RWPE2 (cell line): ENCODE data around the gene MFAP2.
A peak's percentile ranks its signal among the peaks of the same experiment; 100 is the strongest.

Experiments
- ATAC-seq: fragments of 200-7000 bp; cut with Tn5 transposase; 3 replicates; pipeline ENCODE4 v1.9.1; 2021; ENCODE audit warnings: low read depth
- DNase-seq: peaks from one replicate; pipeline ENCODE4 v3.0.0-alpha.2; 2020; ENCODE audit warnings: low spot score
- H3K27ac ChIP-seq: fragments of 450-650 bp; 2 replicates; pipeline ENCODE4 v1.5.1; 2017; ENCODE audit warnings: mild to moderate bottlenecking; ENCODE audit not compliant: poor library complexity, severe bottlenecking
- H3K27me3 ChIP-seq: fragments of 250-450 bp; sonication (Bioruptor Pico); 2 replicates; pipeline ENCODE4 v1.5.1; 2021; ENCODE audit warnings: mild to moderate bottlenecking, moderate library complexity; ENCODE audit not compliant: insufficient read depth, poor library complexity, severe bottlenecking
- H3K36me3 ChIP-seq: fragments of 250-450 bp; sonication (Bioruptor Pico); 2 replicates; pipeline ENCODE4 v1.5.1; 2020; ENCODE audit warnings: low read depth, mild to moderate bottlenecking, moderate library complexity
- H3K4me1 ChIP-seq: fragments of 250-450 bp; sonication (Bioruptor Pico); 2 replicates; pipeline ENCODE4 v1.5.1; 2021; ENCODE audit warnings: mild to moderate bottlenecking, moderate library complexity; ENCODE audit not compliant: insufficient read depth, poor library complexity, severe bottlenecking
- H3K4me3 ChIP-seq: fragments of 250-450 bp; sonication (Bioruptor Pico); 2 replicates; pipeline ENCODE4 v1.5.1; 2021; ENCODE audit warnings: mild to moderate bottlenecking, moderate library complexity; ENCODE audit not compliant: severe bottlenecking
- H3K9me3 ChIP-seq: fragments of 250-450 bp; sonication (Bioruptor Pico); 2 replicates; pipeline ENCODE4 v1.5.1; 2021; ENCODE audit warnings: mild to moderate bottlenecking, moderate library complexity; ENCODE audit not compliant: severe bottlenecking
- CTCF ChIP-seq: fragments of 450-650 bp; IDR thresholded peaks from one replicate; pipeline ENCODE4 v1.5.1; 2017; ENCODE audit warnings: mild to moderate bottlenecking, moderate library complexity; ENCODE audit not compliant: poor library complexity, severe bottlenecking

MFAP2 gene

DNA sequence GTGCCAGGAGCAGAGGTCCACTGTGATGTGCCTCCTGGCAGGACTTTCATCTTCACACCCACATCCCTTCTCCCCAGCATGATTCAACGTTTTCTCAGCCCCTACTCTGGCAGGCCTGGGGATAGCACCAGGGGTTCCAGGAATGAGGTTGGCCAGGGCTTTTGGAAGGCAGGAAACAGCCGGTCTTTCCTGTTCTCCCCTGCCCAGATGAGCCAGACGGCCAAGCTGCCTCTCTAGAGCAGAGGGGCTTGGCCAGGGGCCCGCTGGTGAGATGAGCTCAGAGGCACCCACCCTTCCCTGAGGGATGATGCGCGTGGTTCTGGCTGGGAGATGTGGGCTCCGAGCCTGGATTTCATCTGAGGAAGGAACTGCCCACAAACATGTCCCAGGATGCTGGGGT, 4.3 kb upstream of the MFAP2 start:
- Histone ChIP-seq H3K27ac (peak overlapping the region; percentile 42), H3K36me3 (no peaks in the 10 kb centered on the region; the same call in 1 of the 2 replicates), H3K27me3 (no peaks in the 10 kb centered on the region), H3K4me1 (peaks cover 13% of the 10 kb centered on the region), H3K9me3 (no peaks in the 10 kb centered on the region), H3K4me3 (no peak overlapping the region)
- DNase-seq (peak; percentile 91), ATAC-seq (peak; percentile 82)
- TF ChIP-seq CTCF: no peak

- no peak overlapping the region for H3K4me3 ChIP-seq
Measured at GRCh38 chr1:16983649-16984048, 3.2 kb upstream of the MFAP2 start.

DNA sequence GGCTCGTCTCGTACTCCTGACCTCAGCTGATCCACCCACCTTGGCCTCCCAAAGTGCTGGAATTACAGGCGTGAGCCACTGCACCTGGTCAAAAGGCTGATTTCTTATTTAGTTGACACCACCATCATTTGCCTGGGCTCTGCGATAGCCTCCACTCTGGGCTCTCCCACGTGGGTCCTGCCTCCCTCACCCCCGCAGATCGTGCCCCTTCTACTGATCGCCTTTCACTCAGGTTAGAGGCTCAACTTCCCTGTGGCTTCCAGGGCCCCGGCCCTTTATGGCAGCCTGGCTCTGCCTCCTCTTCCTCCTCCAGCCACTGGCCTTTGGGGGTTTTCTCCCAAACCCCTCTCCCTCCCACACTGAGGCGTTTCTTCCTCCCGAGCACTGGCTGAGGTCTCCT, 2.5 kb upstream of the MFAP2 start:
- Histone ChIP-seq H3K36me3 (no peaks in the 10 kb centered on the region), H3K4me3 (no peak overlapping the region), H3K27me3 (no peaks in the 10 kb centered on the region), H3K4me1 (peaks cover 13% of the 10 kb centered on the region), H3K27ac (no peak overlapping the region), H3K9me3 (no peaks in the 10 kb centered on the region)
- no peak for ATAC-seq
- TF ChIP-seq CTCF: no peak
- no peak for DNase-seq

More at GRCh38 chr1:16983649-16984048, 3.2 kb upstream of the MFAP2 start:
- no peaks in the 10 kb centered on the region for H3K27me3 ChIP-seq
- H3K36me3 ChIP-seq: no peaks in the 10 kb centered on the region; the same call in 1 of the 2 replicates
- no peak for TF ChIP-seq CTCF
- H3K9me3 ChIP-seq: no peaks in the 10 kb centered on the region
- ATAC-seq: no peak
- H3K4me1 ChIP-seq: peaks cover 13% of the 10 kb centered on the region
- H3K27ac ChIP-seq: peak overlapping the region; percentile 42
- DNase-seq: no peak

GRCh38 chr1:16981269-16981849, 939 bp upstream of the MFAP2 start:
- Histone ChIP-seq H3K27me3 (no peaks in the 10 kb centered on the region), H3K36me3 (no peaks in the 10 kb centered on the region), H3K27ac (peak overlapping the region; percentile 73), H3K9me3 (no peaks in the 10 kb centered on the region), H3K4me1 (peaks cover 13% of the 10 kb centered on the region), H3K4me3 (no peak overlapping the region)
- ATAC-seq (peak; percentile 74), DNase-seq (peak; percentile 87)
- TF ChIP-seq CTCF: no peak
